NCI-H187 (cell line): ENCODE data around the gene SOS1.
"Not testable (repeated sequence)": the region's sequence is repeated elsewhere in the genome, so short reads cannot be mapped to it uniquely, and the experiment has no call there.

ENCODE experiments used
- DNase-seq, 2 experiments: peaks; one replicate each; lab custom pipeline; 2025; lab: John Stamatoyannopoulos, UW

The SOS1 gene

GRCh38 chr2:39099870-39100728 lies 20.8 kb downstream of the SOS1 start:
- no peak for DNase-seq

- no peak for DNase-seq
Observed at GRCh38 chr2:39099310-39099869, 21.5 kb downstream of the SOS1 start.

- DNase-seq = no peak
Observed at GRCh38 chr2:39095624-39096023, 25.2 kb downstream of the SOS1 start.

GRCh38 chr2:39094717-39095363 lies 26.0 kb downstream of the SOS1 start:
- no peak for DNase-seq

GRCh38 chr2:39093218-39093898 lies 27.5 kb downstream of the SOS1 start:
- no peak for DNase-seq

GRCh38 chr2:39091543-39091942 lies 29.3 kb downstream of the SOS1 start:
- DNase-seq = no peak

GRCh38 chr2:39091063-39091462 lies 29.8 kb downstream of the SOS1 start:
- no peak for DNase-seq

GRCh38 chr2:39080152-39080551 lies 40.7 kb downstream of the SOS1 start:
- no peak for DNase-seq

GRCh38 chr2:39069890-39070465 lies 50.9 kb downstream of the SOS1 start:
- no peak for DNase-seq

- no peak for DNase-seq
Observed at GRCh38 chr2:39069136-39069515, 51.7 kb downstream of the SOS1 start.

GRCh38 chr2:39068299-39069135 lies 52.3 kb downstream of the SOS1 start:
- DNase-seq = no peak

GRCh38 chr2:39065616-39066015 lies 55.2 kb downstream of the SOS1 start:
- DNase-seq = no peak

- DNase-seq = no peak
Observed at GRCh38 chr2:39062320-39062719, 58.5 kb downstream of the SOS1 start.

- DNase-seq = no peak
Observed at GRCh38 chr2:39061280-39061679, 59.6 kb downstream of the SOS1 start.

- DNase-seq = peak in 1 of 2 experiments; percentile 48
Observed at GRCh38 chr2:39059366-39059952, 61.4 kb downstream of the SOS1 start.

GRCh38 chr2:39058101-39058500 lies 62.8 kb downstream of the SOS1 start:
- DNase-seq = no peak

GRCh38 chr2:39052665-39053064 lies 68.2 kb downstream of the SOS1 start:
- DNase-seq = not testable (repeated sequence)

- no peak for DNase-seq
Observed at GRCh38 chr2:39050109-39050508, 70.7 kb downstream of the SOS1 start.

GRCh38 chr2:39039072-39039471 lies 81.8 kb downstream of the SOS1 start:
- no peak for DNase-seq

GRCh38 chr2:39033980-39034379 lies 86.9 kb downstream of the SOS1 start:
- DNase-seq = no peak

- no peak for DNase-seq
Observed at GRCh38 chr2:39027421-39027820, 93.4 kb downstream of the SOS1 start.
